GM12872 (cell line): ENCODE measurements around the gene SH3RF3.

ENCODE experiments used
- CTCF ChIP-seq: IDR thresholded peaks from 3 replicates; pipeline ENCODE4 v1.5.1; 2011; ENCODE audit warnings: low read depth, mild to moderate bottlenecking, low read length, moderate library complexity; ENCODE audit not compliant: insufficient read depth

The SH3RF3 gene

GRCh38 chr2:109349503-109350465, 220.8 kb downstream of the SH3RF3 start:
- no peak for TF ChIP-seq CTCF

- no peak for TF ChIP-seq CTCF
Measured at GRCh38 chr2:109350526-109350925, 221.5 kb downstream of the SH3RF3 start.

GRCh38 chr2:109351164-109351756, 222.3 kb downstream of the SH3RF3 start:
- TF ChIP-seq CTCF: no peak

GRCh38 chr2:109352056-109352897, 223.3 kb downstream of the SH3RF3 start:
- no peak for TF ChIP-seq CTCF

GRCh38 chr2:109352898-109353689, 224.1 kb downstream of the SH3RF3 start:
- no peak for TF ChIP-seq CTCF

GRCh38 chr2:109353806-109354745, 225.1 kb downstream of the SH3RF3 start:
- TF ChIP-seq CTCF: no peak
